ENCODE measurements around the gene RAD21L1. TPM values are rescaled to one million over a fixed set of nuclear protein-coding genes. Genes with fewer than 3 reads are reported as not detected.

Gene RAD21L1
- total RNA-seq, 1 donor from 2014 or later, result not detected

- Mint-ChIP-seq H3K36me3 (ENCODE audit: low read depth) (no peaks in the 10 kb centered on the region), H3K4me1 (ENCODE audit: low read depth) (peaks cover 26% of the 10 kb centered on the region), H3K27me3 (ENCODE audit: low read depth) (no peaks in the 10 kb centered on the region), H3K4me3 (ENCODE audit: unreplicated experiment) (peak within 1 kb of the TSS; percentile 72), H3K9me3 (ENCODE audit: low read depth) (no peaks in the 10 kb centered on the region), H3K27ac (ENCODE audit: unreplicated experiment) (peak within 1 kb of the TSS; percentile 87)
- TF ChIP-seq CTCF (IDR thresholded peaks at IDR 0.05), result no peak
- no peak for DNase-seq (ENCODE audit: low spot score)
These were observed 40.5 kb downstream of the RAD21L1 start, which contains the start of gene SNPH for GRCh38 chr20:1266167-1266973. Gene SNPH, plus strand, starts transcription at chr20:1266294. Its CDS starts 29,946 bp downstream, at chr20:1296240.

GRCh38 chr20:1267161-1267560 lies 41.3 kb downstream of the RAD21L1 start:
- Mint-ChIP-seq H3K27ac (ENCODE audit: unreplicated experiment) (no peak overlapping the region), H3K36me3 (ENCODE audit: low read depth) (peaks cover 1% of the 10 kb centered on the region), H3K27me3 (ENCODE audit: low read depth) (no peaks in the 10 kb centered on the region), H3K9me3 (ENCODE audit: low read depth) (no peaks in the 10 kb centered on the region), H3K4me3 (ENCODE audit: unreplicated experiment) (peak overlapping the region; percentile 72), H3K4me1 (ENCODE audit: low read depth) (peaks cover 26% of the 10 kb centered on the region)
- no peak for DNase-seq (ENCODE audit: low spot score)
- no peak for TF ChIP-seq CTCF (IDR thresholded peaks at IDR 0.05)

GRCh38 chr20:1267809-1268374 lies 42.0 kb downstream of the RAD21L1 start:
- Mint-ChIP-seq H3K9me3 (ENCODE audit: low read depth) (no peaks in the 10 kb centered on the region), H3K36me3 (ENCODE audit: low read depth) (peaks cover 1% of the 10 kb centered on the region), H3K4me1 (ENCODE audit: low read depth) (peaks cover 26% of the 10 kb centered on the region), H3K27me3 (ENCODE audit: low read depth) (no peaks in the 10 kb centered on the region), H3K27ac (ENCODE audit: unreplicated experiment) (no peak overlapping the region), H3K4me3 (ENCODE audit: unreplicated experiment) (no peak overlapping the region)
- no peak for DNase-seq (ENCODE audit: low spot score)
- no peak for TF ChIP-seq CTCF (IDR thresholded peaks at IDR 0.05)

GRCh38 chr20:1269235-1269634 lies 43.4 kb downstream of the RAD21L1 start:
- peaks cover 26% of the 10 kb centered on the region for H3K4me1 Mint-ChIP-seq (ENCODE audit: low read depth)
- no peaks in the 10 kb centered on the region for H3K9me3 Mint-ChIP-seq (ENCODE audit: low read depth)
- no peaks in the 10 kb centered on the region for H3K27me3 Mint-ChIP-seq (ENCODE audit: low read depth)
- no peak overlapping the region for H3K27ac Mint-ChIP-seq (ENCODE audit: unreplicated experiment)
- TF ChIP-seq CTCF (IDR thresholded peaks at IDR 0.05), result no peak
- peaks cover 1% of the 10 kb centered on the region for H3K36me3 Mint-ChIP-seq (ENCODE audit: low read depth)
- no peak for DNase-seq (ENCODE audit: low spot score)
- no peak overlapping the region for H3K4me3 Mint-ChIP-seq (ENCODE audit: unreplicated experiment)

GRCh38 chr20:1269850-1270249 lies 44.0 kb downstream of the RAD21L1 start:
- no peak overlapping the region for H3K27ac Mint-ChIP-seq (ENCODE audit: unreplicated experiment)
- H3K27me3 Mint-ChIP-seq (ENCODE audit: low read depth), result no peaks in the 10 kb centered on the region

More at GRCh38 chr20:1269850-1270249, 44.0 kb downstream of the RAD21L1 start:
- DNase-seq (ENCODE audit: low spot score), result no peak
- Mint-ChIP-seq H3K36me3 (ENCODE audit: low read depth) (peaks cover 1% of the 10 kb centered on the region), H3K4me3 (ENCODE audit: unreplicated experiment) (no peak overlapping the region), H3K9me3 (ENCODE audit: low read depth) (no peaks in the 10 kb centered on the region), H3K4me1 (ENCODE audit: low read depth) (peaks cover 26% of the 10 kb centered on the region)
- TF ChIP-seq CTCF (IDR thresholded peaks at IDR 0.05), result no peak

Measured in chondrocyte (in vitro differentiated cells).